C4-2B (cell line): Measurements from ENCODE around the gene CD160.

Experiments used
- ZFX ChIP-seq: fragments of 450-650 bp; IDR thresholded peaks from 2 replicates; pipeline ENCODE4 v1.6.1; 2017
- TF ChIP-seq, protein P1 (sequence below): fragments of 450-650 bp; conservative IDR thresholded peaks from 2 replicates; pipeline ENCODE4 v1.5.1; 2017; ENCODE audit warnings: mild to moderate bottlenecking

GRCh38 chr1:145747398-145748247 lies 28.3 kb downstream of the CD160 start:
- TF ChIP-seq, protein P1, sequence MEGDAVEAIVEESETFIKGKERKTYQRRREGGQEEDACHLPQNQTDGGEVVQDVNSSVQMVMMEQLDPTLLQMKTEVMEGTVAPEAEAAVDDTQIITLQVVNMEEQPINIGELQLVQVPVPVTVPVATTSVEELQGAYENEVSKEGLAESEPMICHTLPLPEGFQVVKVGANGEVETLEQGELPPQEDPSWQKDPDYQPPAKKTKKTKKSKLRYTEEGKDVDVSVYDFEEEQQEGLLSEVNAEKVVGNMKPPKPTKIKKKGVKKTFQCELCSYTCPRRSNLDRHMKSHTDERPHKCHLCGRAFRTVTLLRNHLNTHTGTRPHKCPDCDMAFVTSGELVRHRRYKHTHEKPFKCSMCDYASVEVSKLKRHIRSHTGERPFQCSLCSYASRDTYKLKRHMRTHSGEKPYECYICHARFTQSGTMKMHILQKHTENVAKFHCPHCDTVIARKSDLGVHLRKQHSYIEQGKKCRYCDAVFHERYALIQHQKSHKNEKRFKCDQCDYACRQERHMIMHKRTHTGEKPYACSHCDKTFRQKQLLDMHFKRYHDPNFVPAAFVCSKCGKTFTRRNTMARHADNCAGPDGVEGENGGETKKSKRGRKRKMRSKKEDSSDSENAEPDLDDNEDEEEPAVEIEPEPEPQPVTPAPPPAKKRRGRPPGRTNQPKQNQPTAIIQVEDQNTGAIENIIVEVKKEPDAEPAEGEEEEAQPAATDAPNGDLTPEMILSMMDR: no peak
- no peak for TF ChIP-seq ZFX
